ENCODE data around the gene PROCR. TPM values are rescaled to one million over a fixed set of nuclear protein-coding genes. Genes with fewer than 3 reads are reported as not detected.

PROCR gene
- total RNA-seq, 4 donors from 2014 or later: 16.4 to 26.6 (median 23.4) TPM

DNA sequence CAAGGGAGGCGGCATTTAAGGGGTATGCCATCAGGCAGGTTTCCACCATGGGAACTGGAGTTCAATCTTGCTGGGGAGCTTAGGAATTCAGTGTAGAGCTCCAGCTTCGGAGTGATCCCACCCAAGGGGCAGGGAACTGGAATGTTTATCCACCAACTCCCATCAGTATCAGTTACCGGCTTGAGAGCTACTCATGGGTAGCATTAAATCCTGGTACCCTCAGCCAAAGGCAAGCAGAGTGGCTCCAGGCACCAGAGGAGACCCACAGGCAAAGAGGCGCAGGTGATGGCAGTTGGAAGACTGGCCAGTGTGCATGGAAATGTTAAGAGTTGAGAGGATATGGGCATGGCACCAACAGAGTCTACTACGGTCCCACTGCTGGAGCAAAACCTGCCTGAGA lies 38.8 kb upstream of the PROCR start:
- Histone ChIP-seq H3K9me3 (no peaks in the 10 kb centered on the region), H3K4me1 (peaks cover 16% of the 10 kb centered on the region), H3K27ac (no peak overlapping the region), H3K36me3 (peaks cover 76% of the 10 kb centered on the region), H3K4me3 (no peak overlapping the region), H3K27me3 (no peaks in the 10 kb centered on the region)
- no peak for DNase-seq (ENCODE audit: low spot score in 2 of 2)
- no peak for TF ChIP-seq EP300 (IDR thresholded peaks at IDR 0.05)
- 89% methylated on average over 5 of the region's 5 CpGs for WGBS

GRCh38 chr20:35133735-35134134 lies 38.1 kb upstream of the PROCR start:
- 90% methylated on average over 5 of the region's 5 CpGs for WGBS
- Histone ChIP-seq H3K4me1 (peaks cover 16% of the 10 kb centered on the region), H3K27ac (no peak overlapping the region), H3K27me3 (no peaks in the 10 kb centered on the region), H3K9me3 (no peaks in the 10 kb centered on the region), H3K36me3 (peaks cover 79% of the 10 kb centered on the region), H3K4me3 (no peak overlapping the region)
- TF ChIP-seq EP300 (IDR thresholded peaks at IDR 0.05) (no peak), POLR2A (IDR thresholded peaks at IDR 0.05) (no peak)
- DNase-seq (ENCODE audit: low spot score in 2 of 2): no peak

GRCh38 chr20:35134472-35134871 lies 37.4 kb upstream of the PROCR start:
- TF ChIP-seq POLR2AphosphoS5 (IDR thresholded peaks at IDR 0.05) (no peak), POLR2A (IDR thresholded peaks at IDR 0.05) (no peak), CTCF (IDR thresholded peaks at IDR 0.05) (no peak), EP300 (IDR thresholded peaks at IDR 0.05) (no peak)
- Histone ChIP-seq H3K36me3 (peaks cover 86% of the 10 kb centered on the region), H3K27ac (peak overlapping the region; percentile 84), H3K9me3 (no peaks in the 10 kb centered on the region), H3K4me1 (peaks cover 16% of the 10 kb centered on the region), H3K4me3 (no peak overlapping the region), H3K27me3 (no peaks in the 10 kb centered on the region)
- 75% methylated on average over 2 of the region's 9 CpGs for WGBS
- DNase-seq (ENCODE audit: low spot score in 2 of 2): no peak

- Histone ChIP-seq H3K4me1 (peaks cover 16% of the 10 kb centered on the region), H3K9me3 (no peaks in the 10 kb centered on the region), H3K36me3 (peaks cover 90% of the 10 kb centered on the region), H3K27ac (peak overlapping the region; percentile 84), H3K4me3 (no peak overlapping the region), H3K27me3 (no peaks in the 10 kb centered on the region)
- WGBS: 87% methylated on average over 6 of the region's 6 CpGs
- TF ChIP-seq CTCF (IDR thresholded peaks at IDR 0.05) (no peak), EP300 (IDR thresholded peaks at IDR 0.05) (no peak), POLR2A (IDR thresholded peaks at IDR 0.05) (no peak), POLR2AphosphoS5 (IDR thresholded peaks at IDR 0.05) (no peak)
- no peak for DNase-seq (ENCODE audit: low spot score in 2 of 2)
These were observed 37.0 kb upstream of the PROCR start for GRCh38 chr20:35134880-35135279.

- 82% methylated on average over 11 of the region's 11 CpGs for WGBS
- DNase-seq (ENCODE audit: low spot score in 2 of 2): peak in 1 of 2 donors; percentile 90
- TF ChIP-seq POLR2AphosphoS5 (IDR thresholded peaks at IDR 0.05) (peak in 2 of 3 donors; percentile 56 to 64), CTCF (IDR thresholded peaks at IDR 0.05) (no peak), POLR2A (IDR thresholded peaks at IDR 0.05) (no peak), EP300 (IDR thresholded peaks at IDR 0.05) (no peak)
- H3K9me3 ChIP-seq: no peaks in the 10 kb centered on the region
- H3K36me3 ChIP-seq: peaks cover 86% of the 10 kb centered on the region
- H3K4me3 ChIP-seq: no peak overlapping the region
- peak overlapping the region; percentile 84 for H3K27ac ChIP-seq
- H3K4me1 ChIP-seq: peaks cover 16% of the 10 kb centered on the region
- H3K27me3 ChIP-seq: no peaks in the 10 kb centered on the region
These were observed 35.8 kb upstream of the PROCR start for GRCh38 chr20:35135867-35136586.

DNA sequence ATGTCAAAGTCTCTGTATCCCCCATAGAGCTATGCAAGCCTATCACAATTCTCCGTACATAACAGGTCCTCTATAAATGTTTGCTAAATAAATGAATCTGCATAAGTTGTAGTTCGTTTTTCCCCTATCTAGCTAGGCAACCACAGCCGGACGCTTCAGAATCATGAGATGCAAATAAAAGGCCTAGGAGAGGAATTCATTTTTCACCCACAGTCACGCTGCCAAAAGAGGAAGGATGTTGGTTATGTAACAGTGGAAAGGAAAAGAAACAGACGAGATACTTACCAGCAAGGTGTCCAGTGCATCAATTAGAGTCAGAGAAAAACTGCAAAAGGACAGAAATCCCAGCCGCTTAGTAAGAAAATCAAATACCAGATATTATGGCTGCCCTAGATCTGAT lies 27.2 kb upstream of the PROCR start:
- H3K4me3 ChIP-seq: no peak overlapping the region
- TF ChIP-seq POLR2A (IDR thresholded peaks at IDR 0.05) (no peak), CTCF (IDR thresholded peaks at IDR 0.05) (no peak), POLR2AphosphoS5 (IDR thresholded peaks at IDR 0.05) (no peak)
- peaks cover 37% of the 10 kb centered on the region for H3K36me3 ChIP-seq
- H3K27ac ChIP-seq: no peak overlapping the region
- DNase-seq (ENCODE audit: low spot score in 2 of 2): no peak
- H3K9me3 ChIP-seq: no peaks in the 10 kb centered on the region
- H3K27me3 ChIP-seq: no peaks in the 10 kb centered on the region
- WGBS: 76% methylated on average over 7 of the region's 7 CpGs
- peaks cover 39% of the 10 kb centered on the region for H3K4me1 ChIP-seq
